IMR-90 (cell line): ENCODE measurements around the gene UNC13B. TPM values are rescaled to one million over a fixed set of nuclear protein-coding genes. Genes with fewer than 3 reads are reported as not detected.

Experiments
- ATAC-seq: fragments of 200-7000 bp; cut with Tn5 transposase; 2 replicates; pipeline ENCODE4 v1.9.1; 2020; ENCODE audit warnings: low read depth, mild to moderate bottlenecking, moderate library complexity
- BruUV-seq: library from RNA; stranded (reverse); fragments of 400-500 nt; replicated peaks from 2 replicates; lab custom pipeline; 2021; lab: Mats Ljungman, UMichigan
- CTCF ChIA-PET: fragments of 300-600 bp; formaldehyde crosslinking; extraction: SDS; loops from one replicate; lab custom pipeline; 2021; ENCODE audit warnings: antibody characterized with exemption; lab: Yijun Ruan, JAX
- POLR2A ChIA-PET: fragments of 300-600 bp; sonication (Branson Sonifier 250); formaldehyde crosslinking; loops from one replicate; lab custom pipeline; 2022; ENCODE audit warnings: antibody characterized with exemption; ENCODE audit not compliant: unreplicated experiment; lab: Charles Lee
- DNase-seq: peaks from one replicate; pipeline ENCODE4 v3.0.0; 2013
- H2AFZ ChIP-seq: replicated peaks from 2 replicates; pipeline ENCODE3; 2013; ENCODE audit warnings: low read length, mild to moderate bottlenecking; ENCODE audit not compliant: poor library complexity
- H2AK5ac ChIP-seq: 2 replicates; pipeline ENCODE4 v1.6.1; 2013; ENCODE audit warnings: low read depth, low read length, inconsistent platforms
- H2AK9ac ChIP-seq: replicated peaks from 2 replicates; pipeline ENCODE3; 2013; ENCODE audit warnings: mild to moderate bottlenecking, low read depth, low read length, moderate library complexity; ENCODE audit not compliant: poor library complexity
- H2BK120ac ChIP-seq: 2 replicates; pipeline ENCODE4 v1.6.1; 2013; ENCODE audit warnings: low read depth, low read length, inconsistent platforms
- H2BK15ac ChIP-seq: 3 replicates; pipeline ENCODE4 v1.6.1; 2013; ENCODE audit warnings: low read depth, low read length, inconsistent platforms
- H2BK20ac ChIP-seq: 2 replicates; pipeline ENCODE4 v1.6.1; 2013; ENCODE audit warnings: low read depth, mild to moderate bottlenecking, inconsistent platforms, low read length, moderate library complexity
- H2BK5ac ChIP-seq: 2 replicates; pipeline ENCODE4 v1.6.1; 2013; ENCODE audit warnings: mild to moderate bottlenecking, low read depth, low read length, inconsistent platforms; ENCODE audit not compliant: poor library complexity, severe bottlenecking
- H3K14ac ChIP-seq: replicated peaks from 2 replicates; pipeline ENCODE4 v1.6.1; 2013; ENCODE audit warnings: low read depth, low read length, inconsistent platforms
- H3K18ac ChIP-seq: 2 replicates; pipeline ENCODE4 v1.6.1; 2013; ENCODE audit warnings: low read depth, low read length, control low read depth
- H3K23ac ChIP-seq: 2 replicates; pipeline ENCODE4 v1.6.1; 2013; ENCODE audit warnings: low read depth, low read length, inconsistent platforms
- H3K27ac ChIP-seq: 2 replicates; pipeline ENCODE4 v1.5.1; 2013; ENCODE audit warnings: mild to moderate bottlenecking, control low read depth, low read length; ENCODE audit not compliant: insufficient read depth
- H3K27me3 ChIP-seq: 2 replicates; pipeline ENCODE4 v1.6.1; 2013; ENCODE audit warnings: low read length; ENCODE audit not compliant: control insufficient read depth, insufficient read depth
- H3K36me3 ChIP-seq: 2 replicates; pipeline ENCODE4 v1.6.1; 2013; ENCODE audit warnings: low read length, mixed read lengths; ENCODE audit not compliant: control insufficient read depth, insufficient read depth
- H3K4ac ChIP-seq: 2 replicates; pipeline ENCODE4 v1.6.1; 2013; ENCODE audit warnings: low read depth, low read length, inconsistent platforms
- H3K4me1 ChIP-seq: 2 replicates; pipeline ENCODE4 v1.6.1; 2013; ENCODE audit warnings: low read length, mixed read lengths; ENCODE audit not compliant: control insufficient read depth, insufficient read depth
- H3K4me2 ChIP-seq: 2 replicates; pipeline ENCODE4 v1.6.1; 2013; ENCODE audit warnings: low read depth, mild to moderate bottlenecking, control low read depth, low read length, moderate library complexity
- H3K4me3 ChIP-seq: 2 replicates; pipeline ENCODE4 v1.5.1; 2013; ENCODE audit warnings: low read depth, mild to moderate bottlenecking, control low read depth, low read length, moderate library complexity; ENCODE audit not compliant: insufficient read depth
- H3K56ac ChIP-seq: 2 replicates; pipeline ENCODE4 v1.6.1; 2013; ENCODE audit warnings: low read length, inconsistent platforms; ENCODE audit not compliant: insufficient read depth; ENCODE audit errors: extremely low read depth
- H3K79me1 ChIP-seq, 2 experiments: 2 replicates each; pipeline ENCODE4 v1.6.1; 2013; ENCODE audit warnings: low read length in 2 of 2, inconsistent platforms in 1 of 2, low read depth in 1 of 2
- H3K9ac ChIP-seq: 2 replicates; pipeline ENCODE4 v1.6.1; 2013; ENCODE audit warnings: low read depth, low read length, control low read depth
- H3K9me1 ChIP-seq: 2 replicates; pipeline ENCODE4 v1.6.1; 2013; ENCODE audit warnings: low read length, inconsistent platforms; ENCODE audit not compliant: insufficient read depth
- H3K9me3 ChIP-seq: 2 replicates; pipeline ENCODE4 v1.6.1; 2013; ENCODE audit warnings: low read length; ENCODE audit not compliant: control insufficient read depth, insufficient read depth
- H4K20me1 ChIP-seq: 2 replicates; pipeline ENCODE4 v1.6.1; 2013; ENCODE audit warnings: low read length, inconsistent platforms; ENCODE audit not compliant: insufficient read depth
- H4K5ac ChIP-seq: 2 replicates; pipeline ENCODE4 v1.6.1; 2013; ENCODE audit warnings: mild to moderate bottlenecking, low read depth, low read length, control low read depth
- H4K8ac ChIP-seq, 2 experiments: 2 replicates each; pipeline ENCODE4 v1.6.1; 2013; ENCODE audit warnings: low read depth in 2 of 2, low read length in 2 of 2, control low read depth in 1 of 2, inconsistent platforms in 1 of 2
- H4K91ac ChIP-seq: 2 replicates; pipeline ENCODE4 v1.6.1; 2013; ENCODE audit warnings: low read depth, low read length, inconsistent platforms; ENCODE audit not compliant: insufficient read depth
- CEBPB ChIP-seq: IDR thresholded peaks from 2 replicates; pipeline ENCODE4 v1.6.1; 2012; ENCODE audit warnings: low read depth, low read length, improper control_type of control experiment
- CTCF ChIP-seq: conservative IDR thresholded peaks from 2 replicates; pipeline ENCODE4 v1.5.1; 2012; ENCODE audit warnings: mild to moderate bottlenecking, low read depth, low read length, improper control_type of control experiment
- ELK1 ChIP-seq: fragments of 150-350 bp; IDR thresholded peaks from 2 replicates; pipeline ENCODE4 v1.6.1; 2016; ENCODE audit warnings: low read depth, mild to moderate bottlenecking, low read length, moderate library complexity, borderline replicate concordance
- MAFK ChIP-seq: IDR thresholded peaks from 2 replicates; pipeline ENCODE4 v1.6.1; 2012; ENCODE audit warnings: low read depth, low read length, improper control_type of control experiment
- MAZ ChIP-seq: IDR thresholded peaks from 2 replicates; pipeline ENCODE4 v1.6.1; 2012; ENCODE audit warnings: low read depth, mild to moderate bottlenecking, low read length, improper control_type of control experiment, moderate library complexity, borderline replicate concordance
- POLR2A ChIP-seq: IDR thresholded peaks from 2 replicates; pipeline ENCODE4 v1.6.1; 2012; ENCODE audit warnings: mild to moderate bottlenecking, low read depth, low read length
- RAD21 ChIP-seq: IDR thresholded peaks from 2 replicates; pipeline ENCODE4 v1.6.1; 2012; ENCODE audit warnings: low read length, improper control_type of control experiment
- RFX5 ChIP-seq: IDR thresholded peaks from 2 replicates; pipeline ENCODE4 v1.8.0; 2012; ENCODE audit warnings: low read depth, mild to moderate bottlenecking, low read length, moderate library complexity
- SMC3 ChIP-seq: fragments of 150-350 bp; IDR thresholded peaks from 2 replicates; pipeline ENCODE4 v1.6.1; 2016; ENCODE audit warnings: low read depth, mild to moderate bottlenecking, antibody characterized with exemption, low read length, moderate library complexity
- WGBS, 2 experiments: methylation state at CpG; one replicate each; pipeline versions ENCODE4 v1.1.5 to v1.1.7; 2013; ENCODE audit warnings: missing lambda C conversion rate in 2 of 2; ENCODE audit not compliant: insufficient read length in 1 of 2; ENCODE audit errors: extremely low coverage in 2 of 2; 5-methylcytosine and 5-hydroxymethylcytosine counted together
- dilution Hi-C: fragments of 300-500 bp; cut with HindIII; formaldehyde crosslinking; loops from one replicate; pipeline ENCODE4 v1.14.3; 2018; ENCODE audit warnings: low sequenced_read_pairs; ENCODE audit not compliant: unreplicated experiment
- in situ Hi-C: fragments of 300-500 bp; cut with MboI; formaldehyde crosslinking; loops from 3 replicates; pipeline ENCODE4 v1.14.3; 2019; ENCODE audit warnings: low sequenced_read_pairs, inconsistent platforms, mixed read lengths
- intact Hi-C: fragments of 100-400 bp; cut with micrococcal nuclease; formaldehyde crosslinking; loops from 2 replicates; pipeline ENCODE4 v1.10.0; 2022
- polyA plus RNA-seq, 3 experiments: library from polyadenylated mRNA; depleted of rRNA; stranded (reverse); fragments of >200 nt; gene quantifications; 2 replicates each; pipeline ENCODE4 v1.2.3, GENCODE V29; 2012; ENCODE audit warnings: low replicate concordance in 1 of 3
- total RNA-seq: library from RNA; depleted of rRNA; stranded (reverse); fragments of >200 nt; gene quantifications from 2 replicates; pipeline ENCODE4 v1.2.3, GENCODE V29; 2012

The UNC13B gene
- total and polyA plus RNA-seq, 2 of the 4 experiments (the other 2 are of a cell fraction): 7.5 to 14.3 TPM

DNA sequence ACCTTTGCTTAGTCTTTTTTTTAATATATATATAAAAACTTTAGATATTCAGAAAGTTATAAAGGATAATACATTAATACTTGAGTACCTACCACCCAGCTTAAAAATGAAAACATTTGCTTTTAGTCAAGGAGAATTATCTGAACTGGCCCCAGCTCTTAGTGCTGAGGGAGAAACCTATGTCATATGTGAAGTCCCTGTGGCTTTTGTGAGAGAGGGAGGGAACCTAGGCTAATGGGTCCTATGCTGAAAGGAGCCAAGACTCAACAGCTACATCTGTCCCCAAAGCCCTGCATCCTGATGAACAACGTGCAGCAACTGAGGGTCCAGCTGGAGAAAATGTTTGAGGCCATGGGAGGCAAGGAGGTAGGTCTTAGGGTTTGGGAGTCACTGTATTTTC is 236.1 kb downstream of the UNC13B start:
- no CpG with 5 or more reads among the region's 1 CpG for WGBS, 2 experiments
- Histone ChIP-seq H3K18ac (no peak overlapping the region), H3K4me3 (no peak overlapping the region), H3K27me3 (no peaks in the 10 kb centered on the region), H3K4me1 (no peaks in the 10 kb centered on the region), H3K27ac (no peak overlapping the region), H3K4ac (no peak overlapping the region), H3K4me2 (no peak overlapping the region), H3K23ac (no peak overlapping the region), H2AFZ (no peak overlapping the region), H2BK120ac (no peak overlapping the region), H2BK5ac (no peak overlapping the region), H2BK20ac (no peak overlapping the region), H3K56ac (no peak overlapping the region), H3K9me3 (no peaks in the 10 kb centered on the region), H2AK5ac (no peak overlapping the region), H3K14ac (no peak overlapping the region), H3K9me1 (peaks cover 2% of the 10 kb centered on the region; the same call in 1 of the 2 replicates), H3K9ac (no peak overlapping the region), H3K79me1 (no peaks in the 10 kb centered on the region), H4K20me1 (no peaks in the 10 kb centered on the region), H2AK9ac (peak overlapping the region; percentile 25), H2BK15ac (no peak overlapping the region), H4K5ac (no peak overlapping the region), H3K36me3 (peaks cover 19% of the 10 kb centered on the region), H4K8ac (no peak overlapping the region), H4K91ac (no peak overlapping the region)
- CTCF ChIA-PET: interaction anchor here (1.0 kb wide), 1 partner anchor 281 kb away, joined by 3 read pairs; no protein-coding TSS in a partner anchor
- dilution Hi-C loops (no loop called here), intact Hi-C loops (no loop called here), in situ Hi-C loops (no loop called here)
- no peak for DNase-seq
- POLR2A ChIA-PET: no interaction called here
- BruUV-seq: no TSS peak
- ATAC-seq: no peak
- TF ChIP-seq POLR2A: no peak
- no peak for TF ChIP-seq ELK1
- TF ChIP-seq RFX5: no peak
- no peak for TF ChIP-seq CTCF
- no peak for TF ChIP-seq SMC3
- TF ChIP-seq MAFK: no peak
- no peak for TF ChIP-seq RAD21
- TF ChIP-seq MAZ: no peak
- TF ChIP-seq CEBPB: no peak
